D721Med (cell line): ENCODE results near the gene PLEKHN1.
A peak's percentile ranks its signal among the peaks of the same experiment; 100 is the strongest.

Source experiments
- DNase-seq: peaks from one replicate; pipeline ENCODE4 v3.0.0; 2011; ENCODE audit warnings: low spot score; ENCODE audit not compliant: insufficient read length
- FAIRE-seq: peaks from 2 replicates; lab custom pipeline; 2011; peaks lifted over from hg19 to GRCh38; lab: Jason Lieb, UNC
- TF ChIP-seq, protein P1 (sequence below): IDR thresholded peaks from 2 replicates; pipeline ENCODE4 v1.5.1; 2012; ENCODE audit warnings: mild to moderate bottlenecking, control low read depth; ENCODE audit not compliant: insufficient read depth; ENCODE audit errors: missing control alignments

PLEKHN1 gene

DNA sequence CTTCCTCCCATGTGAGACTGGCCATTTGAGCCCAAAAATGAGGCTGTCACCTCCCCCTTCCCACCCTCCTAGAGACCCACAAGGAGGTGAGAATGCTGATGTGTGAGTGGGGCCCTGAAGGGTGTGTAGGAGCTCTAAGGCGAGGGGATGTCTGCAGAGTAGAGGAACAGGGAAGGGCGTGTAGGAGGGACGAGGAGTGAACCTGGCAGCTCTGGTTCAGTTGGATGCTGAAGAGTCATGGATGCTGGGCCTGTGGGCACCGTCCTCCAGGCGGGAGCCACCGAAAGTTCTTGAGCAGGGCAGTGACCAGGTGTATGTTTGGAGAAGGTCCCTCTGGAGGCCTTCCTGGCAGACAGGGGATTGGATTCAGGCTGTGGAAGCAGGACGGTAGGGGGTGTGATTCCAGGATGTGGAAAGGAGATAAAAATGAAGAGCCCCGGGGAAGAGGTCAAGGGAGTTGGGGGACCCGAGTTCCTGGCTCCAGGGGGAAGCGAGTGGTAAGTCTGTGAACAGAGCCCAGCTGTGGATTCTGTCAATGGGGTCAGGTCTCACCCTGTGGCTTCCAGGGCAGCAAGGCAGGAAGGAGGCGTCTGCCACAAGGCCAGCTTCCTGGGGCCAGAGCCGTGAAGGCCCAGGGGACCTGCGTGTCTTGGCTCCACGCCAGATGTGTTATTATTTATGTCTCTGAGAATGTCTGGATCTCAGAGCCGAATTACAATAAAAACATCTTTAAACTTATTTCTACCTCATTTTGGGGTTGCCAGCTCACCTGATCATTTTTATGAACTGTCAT is 34.7 kb upstream of the PLEKHN1 start:
- DNase-seq (no peak), FAIRE-seq (no peak)
- TF ChIP-seq, protein P1, sequence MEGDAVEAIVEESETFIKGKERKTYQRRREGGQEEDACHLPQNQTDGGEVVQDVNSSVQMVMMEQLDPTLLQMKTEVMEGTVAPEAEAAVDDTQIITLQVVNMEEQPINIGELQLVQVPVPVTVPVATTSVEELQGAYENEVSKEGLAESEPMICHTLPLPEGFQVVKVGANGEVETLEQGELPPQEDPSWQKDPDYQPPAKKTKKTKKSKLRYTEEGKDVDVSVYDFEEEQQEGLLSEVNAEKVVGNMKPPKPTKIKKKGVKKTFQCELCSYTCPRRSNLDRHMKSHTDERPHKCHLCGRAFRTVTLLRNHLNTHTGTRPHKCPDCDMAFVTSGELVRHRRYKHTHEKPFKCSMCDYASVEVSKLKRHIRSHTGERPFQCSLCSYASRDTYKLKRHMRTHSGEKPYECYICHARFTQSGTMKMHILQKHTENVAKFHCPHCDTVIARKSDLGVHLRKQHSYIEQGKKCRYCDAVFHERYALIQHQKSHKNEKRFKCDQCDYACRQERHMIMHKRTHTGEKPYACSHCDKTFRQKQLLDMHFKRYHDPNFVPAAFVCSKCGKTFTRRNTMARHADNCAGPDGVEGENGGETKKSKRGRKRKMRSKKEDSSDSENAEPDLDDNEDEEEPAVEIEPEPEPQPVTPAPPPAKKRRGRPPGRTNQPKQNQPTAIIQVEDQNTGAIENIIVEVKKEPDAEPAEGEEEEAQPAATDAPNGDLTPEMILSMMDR: peak; percentile 17

DNA sequence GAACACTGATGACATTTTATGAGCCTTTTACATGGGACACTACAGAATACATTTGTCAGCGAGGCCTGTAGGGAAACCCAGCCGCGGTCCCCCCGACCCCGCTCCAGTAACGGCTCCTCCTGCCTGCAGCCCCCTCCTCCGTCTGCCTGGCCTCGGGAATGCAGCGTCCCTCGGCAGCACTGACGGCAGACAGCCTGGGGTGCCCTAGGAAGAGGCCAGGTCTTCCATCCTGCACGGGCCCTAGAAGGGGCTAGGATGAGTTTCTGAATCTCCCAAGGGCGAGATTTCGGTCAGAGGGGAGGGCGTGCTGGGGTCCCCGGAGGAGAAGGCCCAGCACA is 34.1 kb upstream of the PLEKHN1 start:
- no peak for FAIRE-seq
- TF ChIP-seq, protein P1: no peak
- DNase-seq: no peak

DNA sequence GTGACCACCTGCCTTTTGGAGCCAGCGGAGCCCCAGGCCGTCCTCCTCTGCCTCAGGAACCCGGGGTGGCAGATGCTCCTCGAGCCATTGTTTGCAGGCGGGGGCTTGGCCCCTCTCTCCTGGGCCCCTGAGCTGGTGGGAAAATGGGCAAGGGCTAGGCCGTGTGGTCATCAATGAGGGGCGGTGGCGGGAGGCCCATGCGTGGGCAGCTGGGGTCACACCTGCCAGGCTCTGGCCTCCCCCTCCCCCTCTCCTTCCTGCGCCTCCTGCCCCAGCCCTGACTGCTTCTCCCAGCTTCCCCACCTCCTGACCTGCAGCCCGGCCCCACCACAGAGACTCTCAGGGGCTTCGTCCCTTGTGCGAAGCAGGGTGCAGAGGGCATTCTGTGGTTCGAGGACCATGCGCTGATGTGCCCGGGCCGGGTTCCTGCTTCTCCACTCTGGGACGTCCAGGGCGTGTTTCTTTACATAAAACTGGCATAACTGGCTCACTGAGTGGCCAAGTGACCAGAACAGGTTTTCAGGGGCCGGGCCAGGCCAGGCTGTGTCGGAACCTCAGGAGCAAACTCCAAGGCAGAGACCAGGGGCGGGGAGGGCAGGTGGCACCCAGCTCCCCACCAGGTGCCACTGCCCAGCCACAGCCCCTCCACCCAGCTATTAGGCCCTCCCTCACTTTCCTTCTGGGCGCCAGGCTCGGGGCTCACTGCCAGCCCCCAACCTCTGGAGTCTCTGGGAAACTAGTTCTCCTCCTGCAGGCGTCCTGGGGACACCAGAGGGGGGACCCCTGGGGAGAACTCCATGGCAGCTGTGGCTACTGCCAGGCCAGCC is 33.3 kb upstream of the PLEKHN1 start:
- FAIRE-seq: no peak
- TF ChIP-seq, protein P1: no peak
- no peak for DNase-seq

DNA sequence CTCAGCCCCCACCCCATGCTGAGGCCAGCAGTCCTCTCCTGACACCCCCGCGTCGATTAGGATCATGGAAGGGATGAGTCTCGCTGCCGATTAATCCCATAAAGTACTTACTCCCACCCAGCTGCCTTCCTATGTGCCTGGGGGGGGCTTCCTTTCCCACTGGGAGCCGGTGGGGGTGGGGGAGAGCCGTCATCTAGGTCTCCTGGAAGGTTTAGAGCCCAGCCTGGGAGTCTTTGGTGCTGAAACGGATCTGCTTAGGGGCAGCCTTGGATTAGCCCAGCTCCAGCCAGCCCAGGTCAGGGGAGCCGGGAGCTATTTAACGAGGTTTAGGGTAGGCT is 32.7 kb upstream of the PLEKHN1 start:
- DNase-seq: peak; percentile 71
- FAIRE-seq: no peak
- TF ChIP-seq, protein P1: no peak

DNA sequence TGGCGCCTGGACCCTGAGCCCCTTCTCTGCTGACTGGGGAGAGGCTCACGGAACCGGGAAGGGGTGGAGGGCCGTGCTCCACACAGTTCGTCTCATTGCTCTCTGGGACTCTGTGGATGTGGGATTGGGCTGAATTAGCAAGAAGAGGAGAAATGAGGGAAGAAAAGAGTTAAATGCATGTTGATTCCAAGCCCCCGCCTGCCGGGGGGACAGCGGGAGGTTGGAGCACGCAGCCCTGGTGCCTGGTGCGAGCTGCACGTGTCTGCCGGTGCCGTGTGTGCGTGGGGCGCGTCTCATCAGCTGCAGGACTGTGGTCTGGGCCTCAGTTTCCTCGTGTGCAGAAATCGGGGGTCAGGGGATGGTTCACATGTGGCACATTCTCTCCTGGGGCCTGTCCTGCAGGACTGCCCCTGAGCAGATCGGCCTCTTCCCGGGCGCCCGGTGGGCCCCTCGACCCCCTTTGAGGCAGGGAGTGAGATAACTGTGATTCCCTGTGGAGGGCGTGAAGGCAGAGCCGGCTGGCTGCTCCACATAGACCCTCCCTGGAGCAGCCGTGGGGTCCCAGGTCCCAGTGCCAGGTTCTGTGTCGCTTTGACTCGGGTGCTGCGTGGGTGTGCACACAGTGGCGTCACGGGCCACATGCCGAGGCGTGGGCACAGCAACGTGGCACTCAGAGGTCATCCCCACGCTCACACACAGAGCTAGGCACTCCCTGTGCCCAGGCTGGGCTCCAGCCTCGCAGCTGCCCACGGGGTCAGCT is 31.1 kb upstream of the PLEKHN1 start:
- FAIRE-seq (no peak), DNase-seq (no peak)
- TF ChIP-seq, protein P1: no peak

DNA sequence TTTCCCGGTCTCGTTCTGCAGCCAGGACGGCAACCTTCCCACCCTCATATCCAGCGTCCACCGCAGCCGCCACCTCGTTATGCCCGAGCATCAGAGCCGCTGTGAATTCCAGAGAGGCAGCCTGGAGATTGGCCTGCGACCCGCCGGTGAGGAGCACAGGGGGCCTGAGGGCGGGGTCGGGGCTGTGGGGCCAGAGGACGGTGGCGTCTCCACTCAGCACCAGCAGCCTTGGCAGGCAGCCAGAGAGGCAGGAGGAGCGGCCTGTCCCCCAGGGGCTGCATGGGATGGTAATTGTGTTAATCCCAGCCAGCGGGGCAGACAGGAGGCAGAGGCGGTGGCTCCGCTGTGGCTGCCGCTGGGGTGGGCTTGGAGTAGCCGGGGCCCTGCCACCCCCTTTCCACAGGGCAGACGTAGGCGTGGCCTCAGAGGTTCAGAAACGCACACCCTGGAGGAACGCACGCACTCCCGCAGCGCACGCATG is 30.5 kb upstream of the PLEKHN1 start:
- FAIRE-seq (no peak), DNase-seq (no peak)
- TF ChIP-seq, protein P1: no peak
